ENCODE data around the gene KHDC1.
"Not testable (repeated sequence)": the region's sequence is repeated elsewhere in the genome, so short reads cannot be mapped to it uniquely, and the experiment has no call there.

KHDC1 gene

GRCh38 chr6:73308712-73309534 is 45.9 kb upstream of the KHDC1 start:
- no peak overlapping the region for H3K9ac ChIP-seq
- H3K4me1 ChIP-seq: no peaks in the 10 kb centered on the region
- no peaks in the 10 kb centered on the region for H3K9me3 ChIP-seq (ENCODE audit: control insufficient read depth, low read length)
- H3K79me2 ChIP-seq: no peaks in the 10 kb centered on the region
- H3K36me3 ChIP-seq (ENCODE audit: control insufficient read depth, insufficient read depth, low read length): no peaks in the 10 kb centered on the region
- H3K27me3 ChIP-seq (ENCODE audit: control insufficient read depth, insufficient read depth, low read length): no peaks in the 10 kb centered on the region
- peak overlapping the region; percentile 64 for H3K4me2 ChIP-seq (ENCODE audit: low read length)
- peak overlapping the region; percentile 94 for H2AFZ ChIP-seq
- H3K27ac ChIP-seq: no peak overlapping the region
- no peak for TF ChIP-seq CTCF (IDR thresholded peaks at IDR 0.05)
- peak overlapping the region; percentile 48 for H3K4me3 ChIP-seq (ENCODE audit: low read depth, low read length)

- not testable (repeated sequence) for H3K9me3 ChIP-seq (ENCODE audit: control insufficient read depth, low read length); H2AFZ ChIP-seq; H3K27ac ChIP-seq; H3K9ac ChIP-seq; H3K4me3 ChIP-seq (ENCODE audit: low read depth, low read length); H3K4me1 ChIP-seq; H3K36me3 ChIP-seq (ENCODE audit: control insufficient read depth, insufficient read depth, low read length); H3K4me2 ChIP-seq (ENCODE audit: low read length); H3K27me3 ChIP-seq (ENCODE audit: control insufficient read depth, insufficient read depth, low read length); H3K79me2 ChIP-seq
Observed at GRCh38 chr6:73303773-73304172, 40.8 kb upstream of the KHDC1 start.

- H3K27ac ChIP-seq: no peak overlapping the region
- H3K4me2 ChIP-seq (ENCODE audit: low read length): no peak overlapping the region
- no peak overlapping the region for H3K4me3 ChIP-seq (ENCODE audit: low read depth, low read length)
- no peak for TF ChIP-seq CTCF (IDR thresholded peaks at IDR 0.05)
- H3K9ac ChIP-seq: no peak overlapping the region
- no peaks in the 10 kb centered on the region for H3K79me2 ChIP-seq
- no peaks in the 10 kb centered on the region for H3K36me3 ChIP-seq (ENCODE audit: control insufficient read depth, insufficient read depth, low read length)
- no peaks in the 10 kb centered on the region for H3K4me1 ChIP-seq
- no peak overlapping the region for H2AFZ ChIP-seq
- no peaks in the 10 kb centered on the region for H3K9me3 ChIP-seq (ENCODE audit: control insufficient read depth, low read length)
- no peaks in the 10 kb centered on the region for H3K27me3 ChIP-seq (ENCODE audit: control insufficient read depth, insufficient read depth, low read length)
Observed at GRCh38 chr6:73302339-73302738, 39.3 kb upstream of the KHDC1 start.

GRCh38 chr6:73299151-73299971 is 36.4 kb upstream of the KHDC1 start:
- no peaks in the 10 kb centered on the region for H3K36me3 ChIP-seq (ENCODE audit: control insufficient read depth, insufficient read depth, low read length)
- H3K4me2 ChIP-seq (ENCODE audit: low read length): no peak overlapping the region
- H3K79me2 ChIP-seq: no peaks in the 10 kb centered on the region
- no peak for TF ChIP-seq CTCF (IDR thresholded peaks at IDR 0.05)
- peak overlapping the region; percentile 65 for H2AFZ ChIP-seq
- no peak overlapping the region for H3K9ac ChIP-seq
- H3K9me3 ChIP-seq (ENCODE audit: control insufficient read depth, low read length): no peaks in the 10 kb centered on the region
- no peak overlapping the region for H3K27ac ChIP-seq
- no peaks in the 10 kb centered on the region for H3K27me3 ChIP-seq (ENCODE audit: control insufficient read depth, insufficient read depth, low read length)
- H3K4me1 ChIP-seq: no peaks in the 10 kb centered on the region
- H3K4me3 ChIP-seq (ENCODE audit: low read depth, low read length): no peak overlapping the region

- H3K79me2 ChIP-seq: no peaks in the 10 kb centered on the region
- H3K36me3 ChIP-seq (ENCODE audit: control insufficient read depth, insufficient read depth, low read length): no peaks in the 10 kb centered on the region
- H3K4me3 ChIP-seq (ENCODE audit: low read depth, low read length): no peak overlapping the region
- H3K4me2 ChIP-seq (ENCODE audit: low read length): no peak overlapping the region
- no peaks in the 10 kb centered on the region for H3K27me3 ChIP-seq (ENCODE audit: control insufficient read depth, insufficient read depth, low read length)
- TF ChIP-seq CTCF (IDR thresholded peaks at IDR 0.05): no peak
- H3K9ac ChIP-seq: no peak overlapping the region
- H3K4me1 ChIP-seq: no peaks in the 10 kb centered on the region
- no peak overlapping the region for H2AFZ ChIP-seq
- no peak overlapping the region for H3K27ac ChIP-seq
- no peaks in the 10 kb centered on the region for H3K9me3 ChIP-seq (ENCODE audit: control insufficient read depth, low read length)
Observed at GRCh38 chr6:73293331-73293730, 30.3 kb upstream of the KHDC1 start.

Data from parathyroid adenoma (tissue), 2 donors.